ENCODE data around the gene NRP2. TPM values are rescaled to one million over a fixed set of nuclear protein-coding genes. Genes with fewer than 3 reads are reported as not detected.

The NRP2 gene
- total RNA-seq, 2 donors from 2014 or later = 9.7 to 21.0 TPM

DNA sequence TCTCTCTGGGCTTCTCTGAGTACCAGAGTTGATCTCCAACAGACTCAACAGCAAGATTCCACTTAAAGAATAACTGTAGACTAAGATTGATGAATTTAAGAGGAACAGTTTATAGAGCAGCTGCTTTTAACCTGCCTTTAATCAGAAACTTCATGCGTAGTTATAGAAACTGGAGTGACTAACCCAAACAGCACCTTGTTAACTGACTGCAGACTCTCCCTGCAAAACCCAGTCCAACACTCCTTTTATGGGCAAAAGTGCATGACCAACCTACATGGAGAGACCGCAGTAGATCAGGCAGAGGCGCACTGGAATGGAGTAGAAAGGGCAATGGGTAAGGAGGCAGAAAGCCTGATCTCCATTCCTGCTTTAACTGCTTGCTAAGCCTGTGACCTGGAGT lies 110.6 kb downstream of the NRP2 start:
- no peaks in the 10 kb centered on the region for H3K4me1 ChIP-seq (replicated peaks)
- intact Hi-C loops (cut with DNase I) = no loop called here
- no peak overlapping the region for H3K4me3 ChIP-seq
- no peaks in the 10 kb centered on the region for H3K27me3 ChIP-seq (replicated peaks; ENCODE audit: insufficient read depth)
- WGBS = 84% methylated on average over 3 of the region's 3 CpGs
- DNase-seq (ENCODE audit: low spot score) = no peak
- TF ChIP-seq POLR2A (IDR thresholded peaks at IDR 0.05) (no peak), POLR2AphosphoS5 (IDR thresholded peaks at IDR 0.05) (no peak)
- TF ChIP-seq, protein P1, sequence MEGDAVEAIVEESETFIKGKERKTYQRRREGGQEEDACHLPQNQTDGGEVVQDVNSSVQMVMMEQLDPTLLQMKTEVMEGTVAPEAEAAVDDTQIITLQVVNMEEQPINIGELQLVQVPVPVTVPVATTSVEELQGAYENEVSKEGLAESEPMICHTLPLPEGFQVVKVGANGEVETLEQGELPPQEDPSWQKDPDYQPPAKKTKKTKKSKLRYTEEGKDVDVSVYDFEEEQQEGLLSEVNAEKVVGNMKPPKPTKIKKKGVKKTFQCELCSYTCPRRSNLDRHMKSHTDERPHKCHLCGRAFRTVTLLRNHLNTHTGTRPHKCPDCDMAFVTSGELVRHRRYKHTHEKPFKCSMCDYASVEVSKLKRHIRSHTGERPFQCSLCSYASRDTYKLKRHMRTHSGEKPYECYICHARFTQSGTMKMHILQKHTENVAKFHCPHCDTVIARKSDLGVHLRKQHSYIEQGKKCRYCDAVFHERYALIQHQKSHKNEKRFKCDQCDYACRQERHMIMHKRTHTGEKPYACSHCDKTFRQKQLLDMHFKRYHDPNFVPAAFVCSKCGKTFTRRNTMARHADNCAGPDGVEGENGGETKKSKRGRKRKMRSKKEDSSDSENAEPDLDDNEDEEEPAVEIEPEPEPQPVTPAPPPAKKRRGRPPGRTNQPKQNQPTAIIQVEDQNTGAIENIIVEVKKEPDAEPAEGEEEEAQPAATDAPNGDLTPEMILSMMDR (IDR thresholded peaks at IDR 0.05) = no peak
- no peaks in the 10 kb centered on the region for H3K36me3 ChIP-seq
- no peak overlapping the region for H3K27ac ChIP-seq
- no peaks in the 10 kb centered on the region for H3K9me3 ChIP-seq

DNA sequence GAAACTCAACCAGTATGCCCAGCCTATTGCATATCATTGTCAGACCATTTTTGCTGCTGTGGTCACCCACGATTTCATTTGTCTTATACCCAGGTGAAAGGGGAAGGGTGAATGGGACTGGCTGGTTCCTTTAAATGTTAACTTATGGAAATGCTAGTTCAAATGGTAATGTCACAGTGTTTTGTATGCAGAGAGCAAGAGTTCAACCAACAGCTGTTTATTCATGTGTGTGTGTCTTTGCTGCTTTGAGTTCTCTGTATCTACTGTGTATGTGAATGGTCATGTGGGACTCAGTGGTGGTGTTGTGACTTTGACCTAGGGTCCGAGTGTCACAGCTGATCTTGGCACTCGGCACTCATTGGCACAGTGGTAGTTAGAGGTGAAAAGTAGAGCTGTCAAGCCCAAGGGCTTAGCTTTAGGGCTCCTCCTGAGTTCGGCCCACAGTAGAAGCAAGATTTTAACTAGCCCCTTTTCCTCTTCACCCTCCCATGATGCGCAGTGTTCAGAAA lies 114.6 kb downstream of the NRP2 start:
- no peak overlapping the region for H3K27ac ChIP-seq
- 90% methylated on average over 5 of the region's 5 CpGs for WGBS
- H3K27me3 ChIP-seq (replicated peaks; ENCODE audit: insufficient read depth) = no peaks in the 10 kb centered on the region
- H3K4me3 ChIP-seq = no peak overlapping the region
- DNase-seq (ENCODE audit: low spot score) = no peak
- peaks cover 7% of the 10 kb centered on the region for H3K4me1 ChIP-seq (replicated peaks)
- intact Hi-C loops (cut with DNase I) = no loop called here
- no peaks in the 10 kb centered on the region for H3K9me3 ChIP-seq
- no peak for TF ChIP-seq POLR2AphosphoS5 (IDR thresholded peaks at IDR 0.05)
- TF ChIP-seq, protein P1 (IDR thresholded peaks at IDR 0.05) = no peak
- no peak for TF ChIP-seq POLR2A (IDR thresholded peaks at IDR 0.05)
- no peaks in the 10 kb centered on the region for H3K36me3 ChIP-seq

DNA sequence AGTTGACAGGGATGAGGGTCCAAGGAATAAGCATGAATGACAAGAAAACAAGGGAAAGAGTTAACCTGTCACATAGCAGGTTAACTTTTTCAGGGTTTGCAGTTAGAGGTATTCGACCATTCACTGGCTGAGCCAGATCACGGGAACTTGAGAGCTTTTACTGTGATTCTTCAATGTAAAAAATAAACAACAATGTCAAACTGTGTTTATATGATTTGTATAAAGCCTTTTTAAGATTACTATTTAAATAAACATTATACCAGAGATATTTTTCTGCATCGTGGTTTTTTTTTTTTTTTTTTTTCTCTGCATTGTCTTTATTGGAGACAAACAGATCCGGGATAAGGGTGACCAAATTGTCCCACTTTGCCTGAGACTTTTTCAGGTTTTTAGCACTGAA lies 115.6 kb downstream of the NRP2 start:
- no peak for DNase-seq (ENCODE audit: low spot score)
- H3K27ac ChIP-seq = no peak overlapping the region
- no peaks in the 10 kb centered on the region for H3K27me3 ChIP-seq (replicated peaks; ENCODE audit: insufficient read depth)
- H3K9me3 ChIP-seq = no peaks in the 10 kb centered on the region
- peaks cover 7% of the 10 kb centered on the region for H3K4me1 ChIP-seq (replicated peaks)
- H3K36me3 ChIP-seq = no peaks in the 10 kb centered on the region
- 65% methylated on average over 4 of the region's 4 CpGs for WGBS
- TF ChIP-seq, protein P1 (IDR thresholded peaks at IDR 0.05) = no peak
- TF ChIP-seq POLR2AphosphoS5 (IDR thresholded peaks at IDR 0.05) (no peak), POLR2A (IDR thresholded peaks at IDR 0.05) (no peak)
- H3K4me3 ChIP-seq = no peak overlapping the region
- intact Hi-C loops (cut with DNase I) = no loop called here

DNA sequence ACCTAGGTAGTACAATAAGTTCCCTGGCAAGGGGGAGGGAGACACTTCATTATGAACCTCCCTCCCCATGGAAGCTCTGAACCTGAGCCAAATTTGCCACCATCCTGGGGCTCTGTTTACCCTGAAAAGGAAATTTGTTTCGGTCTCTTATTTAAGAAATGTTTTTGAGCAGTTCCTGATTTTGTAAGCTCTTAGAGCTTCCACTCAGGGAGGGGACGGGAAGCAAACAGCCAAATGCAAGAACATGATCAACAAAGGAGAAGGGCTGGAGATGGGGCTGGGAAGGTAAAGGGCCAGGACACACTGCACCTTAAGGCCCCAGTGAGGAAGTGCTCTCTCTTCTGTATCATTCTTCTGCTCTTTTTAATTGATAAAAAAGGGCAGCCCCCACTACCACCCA lies 117.9 kb downstream of the NRP2 start:
- intact Hi-C loops (cut with DNase I) = no loop called here
- DNase-seq (ENCODE audit: low spot score) = no peak
- WGBS = 45% methylated on average over 2 of the region's 2 CpGs
- Histone ChIP-seq H3K9me3 (no peaks in the 10 kb centered on the region), H3K27me3 (replicated peaks; ENCODE audit: insufficient read depth) (no peaks in the 10 kb centered on the region), H3K4me1 (replicated peaks) (peaks cover 7% of the 10 kb centered on the region), H3K36me3 (no peaks in the 10 kb centered on the region), H3K27ac (peak overlapping the region; percentile 27 to 46), H3K4me3 (no peak overlapping the region)
- TF ChIP-seq, protein P1 (IDR thresholded peaks at IDR 0.05) = no peak
- TF ChIP-seq POLR2A (IDR thresholded peaks at IDR 0.05) = no peak
- no peak for TF ChIP-seq POLR2AphosphoS5 (IDR thresholded peaks at IDR 0.05)

DNA sequence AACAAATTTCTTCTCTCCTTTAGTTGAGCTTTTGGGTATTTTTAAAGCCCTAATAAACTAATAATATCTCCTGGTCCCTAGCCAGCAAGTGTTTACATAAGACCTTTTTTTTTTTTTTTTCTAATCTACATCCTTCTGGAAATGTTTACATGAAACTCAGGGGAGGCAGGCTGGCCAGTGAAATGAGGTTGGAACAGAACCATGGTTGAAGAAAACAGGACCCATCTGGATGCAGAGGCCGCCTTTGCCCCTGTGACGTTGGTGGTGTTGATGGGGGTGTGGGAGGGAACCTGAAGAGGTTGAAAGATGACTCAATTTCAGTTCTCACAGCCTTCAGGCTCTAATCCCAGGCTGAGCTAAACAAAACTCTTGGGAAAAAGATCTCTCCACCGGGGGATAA lies 118.5 kb downstream of the NRP2 start:
- Histone ChIP-seq H3K36me3 (no peaks in the 10 kb centered on the region), H3K27me3 (replicated peaks; ENCODE audit: insufficient read depth) (no peaks in the 10 kb centered on the region), H3K4me1 (replicated peaks) (peaks cover 7% of the 10 kb centered on the region), H3K27ac (peak overlapping the region; percentile 46 to 51), H3K9me3 (no peaks in the 10 kb centered on the region), H3K4me3 (no peak overlapping the region)
- intact Hi-C loops (cut with DNase I) = no loop called here
- peak; percentile 17 for DNase-seq (ENCODE audit: low spot score)
- TF ChIP-seq, protein P1 (IDR thresholded peaks at IDR 0.05) = no peak
- TF ChIP-seq POLR2AphosphoS5 (IDR thresholded peaks at IDR 0.05) = peak; percentile 38
- WGBS = 33% methylated on average over 3 of the region's 3 CpGs

Measured in prostate gland (tissue), 2 donors.